ENCODE data around the gene LRCH4. TPM values are rescaled to one million over a fixed set of nuclear protein-coding genes. Genes with fewer than 3 reads are reported as not detected.
A peak's percentile ranks its signal among the peaks of the same experiment; 100 is the strongest.
"Not testable (repeated sequence)": the region's sequence is repeated elsewhere in the genome, so short reads cannot be mapped to it uniquely, and the experiment has no call there.

LRCH4 gene
- total and polyA plus RNA-seq, 5 donors, result 29.0 to 36.0 (median 33.4) TPM

DNA sequence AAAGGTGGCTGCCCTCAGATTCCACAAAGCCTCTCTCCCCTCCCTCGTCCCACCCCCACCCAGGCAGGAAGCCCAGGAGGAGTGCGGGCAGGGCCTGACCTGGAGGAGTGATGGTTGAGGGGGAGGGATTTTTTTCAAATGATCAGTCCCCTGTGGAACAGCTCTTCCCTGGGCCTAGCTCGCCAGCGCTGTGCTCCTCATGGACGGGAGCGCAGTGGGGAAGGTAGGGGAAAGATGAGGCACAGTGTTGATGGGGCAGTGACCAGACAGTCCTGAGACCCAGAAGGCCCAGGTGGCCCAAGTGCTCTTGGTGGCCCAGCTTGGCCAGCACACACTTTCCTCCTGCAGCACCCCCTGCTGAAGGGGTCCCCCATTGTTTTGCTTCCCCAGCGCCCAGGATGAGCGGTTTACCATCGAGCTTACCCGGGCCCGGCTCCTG, 20.8 kb downstream of the LRCH4 start:
- no peak for ATAC-seq
- H3K4me1 ChIP-seq (ENCODE audit: control insufficient read depth, insufficient read depth, low read length), result peaks cover 2% of the 10 kb centered on the region
- no peaks in the 10 kb centered on the region for H3K27me3 ChIP-seq (ENCODE audit: control insufficient read depth, insufficient read depth)
- DNase-seq, result peak in 1 of 3 donors; percentile 38
- intact Hi-C loops (cut with DNase I), result loop anchor here in 1 of 4 donors (10.0 kb wide), 1 partner anchor 120 kb away; no protein-coding TSS in a partner anchor
- no peak overlapping the region for H3K27ac ChIP-seq (ENCODE audit: low read length)
- H3K9me3 ChIP-seq (ENCODE audit: control insufficient read depth, low read length), result no peaks in the 10 kb centered on the region
- H3K4me3 ChIP-seq (ENCODE audit: low read length), result no peak overlapping the region
- WGBS, result 93% methylated on average over 11 of the region's 11 CpGs

DNA sequence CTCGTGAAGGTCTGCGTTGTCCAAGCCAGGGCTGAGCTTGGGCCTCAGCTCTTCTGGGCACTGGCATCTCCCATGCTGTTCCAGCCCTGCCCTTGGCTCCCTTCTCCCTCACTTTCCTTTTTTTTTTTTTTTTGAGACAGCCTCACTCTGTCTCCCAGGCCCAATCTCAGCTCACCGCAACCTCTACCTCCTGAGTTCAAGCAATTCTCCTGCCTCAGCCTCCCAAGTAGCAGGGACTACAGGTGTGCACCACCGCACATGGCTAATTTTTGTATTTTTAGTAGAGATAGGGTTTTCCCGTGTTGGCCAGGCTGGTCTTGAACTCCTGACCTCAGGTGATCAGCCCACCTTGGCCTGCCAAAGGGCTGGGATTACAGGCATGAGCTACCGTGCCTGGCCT, 21.5 kb downstream of the LRCH4 start:
- WGBS, result 85% methylated on average over 6 of the region's 6 CpGs
- not testable (repeated sequence) for H3K27ac ChIP-seq (ENCODE audit: low read length); H3K4me1 ChIP-seq (ENCODE audit: control insufficient read depth, insufficient read depth, low read length); H3K27me3 ChIP-seq (ENCODE audit: control insufficient read depth, insufficient read depth); H3K9me3 ChIP-seq (ENCODE audit: control insufficient read depth, low read length); DNase-seq; H3K4me3 ChIP-seq (ENCODE audit: low read length); ATAC-seq
- intact Hi-C loops (cut with DNase I), result loop anchor here (5.0 to 10.0 kb wide), 3 partner anchors 97 to 128 kb away; partner anchors contain the start of gene GIGYF1 (in 2 of the 4)

DNA sequence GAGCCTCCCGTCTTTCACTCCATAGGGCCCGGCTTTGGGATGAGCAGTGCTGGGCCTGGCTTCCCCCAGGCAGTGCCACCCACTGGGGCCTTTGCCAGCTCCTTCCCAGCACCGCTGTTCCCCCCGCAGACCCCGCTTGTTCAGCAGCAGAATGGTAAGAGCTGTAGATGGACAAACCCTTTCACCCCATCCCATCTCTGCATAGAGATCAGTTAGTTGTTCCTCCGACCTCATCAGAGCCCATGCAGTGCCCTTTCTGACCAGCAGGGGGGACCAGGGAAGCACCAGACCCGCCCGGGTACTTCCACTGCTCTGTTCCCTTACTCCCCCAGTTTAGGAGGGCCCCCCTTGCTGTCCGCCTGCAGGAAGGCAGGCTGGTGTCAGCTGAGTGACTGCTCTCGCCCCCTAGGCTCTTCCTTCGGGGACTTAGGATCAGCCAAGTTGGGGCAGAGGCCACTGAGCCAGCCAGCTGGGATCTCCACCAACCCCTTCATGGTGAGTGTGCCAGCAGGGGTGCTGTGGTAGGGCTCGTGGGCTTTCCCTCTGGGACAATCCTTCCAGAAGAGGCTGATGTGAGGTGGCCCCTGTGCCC, 22.0 kb downstream of the LRCH4 start:
- Histone ChIP-seq H3K4me3 (ENCODE audit: low read length) (no peak overlapping the region), H3K27me3 (ENCODE audit: control insufficient read depth, insufficient read depth) (no peaks in the 10 kb centered on the region), H3K9me3 (ENCODE audit: control insufficient read depth, low read length) (no peaks in the 10 kb centered on the region), H3K4me1 (ENCODE audit: control insufficient read depth, insufficient read depth, low read length) (no peaks in the 10 kb centered on the region), H3K27ac (ENCODE audit: low read length) (no peak overlapping the region)
- ATAC-seq (peak; percentile 45 to 68), DNase-seq (peak; percentile 80 to 93 (median 91))
- WGBS, result 34% methylated on average over 12 of the region's 12 CpGs
- intact Hi-C loops (cut with DNase I), result loop anchor here (5.0 to 10.0 kb wide), 3 partner anchors 97 to 128 kb away; partner anchors contain the start of gene GIGYF1 (in 2 of the 4)

DNA sequence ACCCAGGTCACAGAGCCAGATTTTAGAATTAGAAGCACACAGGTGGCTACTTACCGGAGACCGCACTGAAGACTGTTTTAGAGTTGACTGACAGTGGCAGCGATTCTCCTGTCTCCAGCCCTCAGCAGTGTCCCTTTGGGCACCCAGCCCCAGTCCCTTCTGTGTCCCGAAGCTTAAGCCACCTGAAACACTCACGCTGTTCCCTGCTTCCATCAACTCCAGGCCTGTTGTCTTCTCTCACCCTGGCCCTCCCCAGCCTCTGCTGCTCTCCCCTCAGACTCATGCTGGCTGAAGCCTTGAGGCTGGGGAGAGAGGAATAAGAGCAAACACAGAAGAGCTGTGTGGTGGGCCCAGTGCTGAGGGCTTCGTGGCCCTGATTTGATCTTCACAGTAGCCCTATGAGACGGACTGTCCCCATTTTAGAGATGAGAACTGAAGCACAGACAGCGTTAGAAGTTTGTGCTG, 22.8 kb downstream of the LRCH4 start:
- Histone ChIP-seq H3K27ac (ENCODE audit: low read length) (no peak overlapping the region), H3K4me3 (ENCODE audit: low read length) (no peak overlapping the region), H3K9me3 (ENCODE audit: control insufficient read depth, low read length) (no peaks in the 10 kb centered on the region), H3K4me1 (ENCODE audit: control insufficient read depth, insufficient read depth, low read length) (no peaks in the 10 kb centered on the region), H3K27me3 (ENCODE audit: control insufficient read depth, insufficient read depth) (no peaks in the 10 kb centered on the region)
- intact Hi-C loops (cut with DNase I), result loop anchor here (5.0 to 10.0 kb wide), 3 partner anchors 96 to 129 kb away; partner anchors contain the start of gene GIGYF1 (in 2 of the 4)
- ATAC-seq (no peak), DNase-seq (no peak)
- WGBS, result 92% methylated on average over 8 of the region's 8 CpGs

DNA sequence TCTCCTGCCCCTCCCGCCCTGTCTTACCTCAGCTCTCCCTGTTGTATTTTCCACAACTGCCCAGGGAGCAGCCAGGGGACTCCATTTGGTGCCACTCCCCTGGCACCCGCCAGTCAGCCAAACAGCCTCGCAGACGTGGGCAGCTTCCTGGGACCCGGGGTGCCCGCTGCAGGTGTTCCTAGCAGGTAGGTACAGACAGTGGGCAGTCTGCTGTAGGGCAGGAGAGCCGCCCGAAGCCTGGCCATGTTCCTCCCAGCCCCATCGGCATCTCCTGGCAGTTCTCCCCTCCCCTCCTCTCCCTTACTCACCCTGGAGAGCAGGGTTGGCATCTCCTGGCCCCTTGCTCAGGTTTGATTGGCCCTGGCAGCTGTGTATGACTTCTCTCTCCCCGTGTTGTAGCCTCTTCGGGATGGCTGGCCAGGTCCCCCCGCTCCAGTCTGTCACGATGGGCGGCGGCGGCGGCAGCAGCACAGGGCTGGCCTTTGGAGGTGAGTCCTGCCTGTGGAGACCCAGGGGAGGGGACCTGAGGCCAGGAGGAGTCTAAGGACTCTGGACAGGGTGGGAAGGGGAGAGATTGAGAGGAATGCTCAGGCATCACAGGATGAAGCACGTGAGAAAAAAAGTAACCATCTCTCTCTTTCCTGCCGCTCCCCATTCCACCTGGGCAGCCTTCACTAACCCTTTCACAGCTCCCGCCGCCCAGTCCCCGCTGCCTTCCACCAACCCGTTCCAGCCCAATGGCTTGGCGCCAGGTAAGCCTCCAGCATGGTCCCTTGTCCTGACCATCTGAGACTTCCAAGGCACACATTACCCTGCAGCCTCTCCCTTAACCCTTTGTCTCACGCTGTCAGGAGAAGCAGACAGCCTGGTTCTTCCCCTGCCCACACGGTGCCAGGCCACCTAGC, 23.5 kb downstream of the LRCH4 start:
- H3K4me1 ChIP-seq (ENCODE audit: control insufficient read depth, insufficient read depth, low read length), result no peaks in the 10 kb centered on the region
- H3K27me3 ChIP-seq (ENCODE audit: control insufficient read depth, insufficient read depth), result no peaks in the 10 kb centered on the region
- H3K4me3 ChIP-seq (ENCODE audit: low read length), result no peak overlapping the region
- ATAC-seq (no peak), DNase-seq (no peak)
- WGBS, result 89% methylated on average over 26 of the region's 26 CpGs
- no peaks in the 10 kb centered on the region for H3K9me3 ChIP-seq (ENCODE audit: control insufficient read depth, low read length)
- no peak overlapping the region for H3K27ac ChIP-seq (ENCODE audit: low read length)
- intact Hi-C loops (cut with DNase I), result loop anchor here (5.0 to 10.0 kb wide), 3 partner anchors 95 to 130 kb away; partner anchors contain the start of gene GIGYF1 (in 2 of the 4)

DNA sequence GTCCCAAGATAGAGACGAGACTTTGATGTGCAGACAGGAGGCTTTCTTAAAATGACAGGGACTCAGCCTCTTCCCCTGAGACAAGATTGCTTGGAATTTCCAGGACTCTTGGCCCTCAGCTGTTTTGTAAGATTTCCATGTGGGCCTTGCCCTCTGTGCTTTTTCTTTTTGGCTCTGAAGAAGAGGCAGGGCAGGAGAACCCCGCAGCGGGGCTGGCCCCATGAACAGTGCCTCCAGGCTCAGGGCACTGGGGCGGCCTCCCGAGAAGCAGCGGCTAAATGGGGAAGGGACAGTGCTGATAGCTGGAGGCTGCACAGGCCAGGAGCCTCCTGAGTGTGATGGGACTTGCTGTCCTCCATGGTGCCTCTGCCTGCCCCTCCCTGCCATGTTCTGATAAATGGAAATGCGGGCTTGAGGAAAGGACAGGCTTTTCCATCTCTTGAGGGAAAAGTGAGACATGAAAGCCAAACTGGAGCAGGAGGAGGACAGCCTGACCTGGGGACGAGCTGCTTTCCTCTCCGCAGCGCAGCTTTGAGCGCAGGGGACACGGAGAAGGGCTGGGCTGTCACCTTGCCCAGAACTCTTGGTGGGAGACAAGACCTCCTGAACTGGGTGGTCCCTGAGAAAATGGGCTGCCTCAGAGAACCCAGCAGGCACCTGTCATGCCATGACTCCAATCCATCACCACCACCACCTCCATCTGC, 24.3 kb downstream of the LRCH4 start:
- ATAC-seq (no peak), DNase-seq (no peak)
- intact Hi-C loops (cut with DNase I), result loop anchor here (5.0 to 10.0 kb wide), 3 partner anchors 94 to 131 kb away; partner anchors contain the start of gene GIGYF1 (in 2 of the 4)
- no peak overlapping the region for H3K4me3 ChIP-seq (ENCODE audit: low read length)
- no peaks in the 10 kb centered on the region for H3K27me3 ChIP-seq (ENCODE audit: control insufficient read depth, insufficient read depth)
- no peak overlapping the region for H3K27ac ChIP-seq (ENCODE audit: low read length)
- H3K4me1 ChIP-seq (ENCODE audit: control insufficient read depth, insufficient read depth, low read length), result no peaks in the 10 kb centered on the region
- no peaks in the 10 kb centered on the region for H3K9me3 ChIP-seq (ENCODE audit: control insufficient read depth, low read length)
- 92% methylated on average over 12 of the region's 12 CpGs for WGBS

DNA sequence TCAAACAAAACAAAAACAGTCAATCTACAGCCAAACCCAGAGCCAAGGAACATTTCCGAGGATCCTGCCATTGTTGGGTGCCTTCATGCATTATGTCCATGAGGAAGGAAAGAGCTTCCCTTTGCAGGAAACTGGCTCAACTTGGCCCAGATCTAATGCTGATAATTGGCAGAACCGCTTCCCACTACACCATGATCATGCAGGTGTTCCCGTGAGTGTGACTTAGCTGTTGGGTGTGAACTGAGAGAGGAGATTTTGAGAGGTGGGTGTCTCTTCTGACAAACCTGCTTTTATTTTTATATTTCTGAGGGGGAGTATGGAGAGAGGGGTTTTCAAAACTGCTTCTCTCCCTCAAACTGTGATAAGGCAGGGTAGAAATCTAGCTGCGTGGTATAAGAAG, 26.8 kb downstream of the LRCH4 start:
- Histone ChIP-seq H3K27ac (ENCODE audit: low read length) (no peak overlapping the region), H3K4me3 (ENCODE audit: low read length) (no peak overlapping the region), H3K4me1 (ENCODE audit: control insufficient read depth, insufficient read depth, low read length) (no peaks in the 10 kb centered on the region), H3K27me3 (ENCODE audit: control insufficient read depth, insufficient read depth) (no peaks in the 10 kb centered on the region), H3K9me3 (ENCODE audit: control insufficient read depth, low read length) (no peaks in the 10 kb centered on the region)
- intact Hi-C loops (cut with DNase I), result loop anchor here in 3 of 4 donors (5.0 kb wide), 3 partner anchors 77 to 92 kb away; partner anchors contain the start of gene NYAP1 (in 1 of the 3)
- ATAC-seq, result no peak
- WGBS, result 75% methylated on average over 4 of the region's 4 CpGs
- DNase-seq, result no peak

DNA sequence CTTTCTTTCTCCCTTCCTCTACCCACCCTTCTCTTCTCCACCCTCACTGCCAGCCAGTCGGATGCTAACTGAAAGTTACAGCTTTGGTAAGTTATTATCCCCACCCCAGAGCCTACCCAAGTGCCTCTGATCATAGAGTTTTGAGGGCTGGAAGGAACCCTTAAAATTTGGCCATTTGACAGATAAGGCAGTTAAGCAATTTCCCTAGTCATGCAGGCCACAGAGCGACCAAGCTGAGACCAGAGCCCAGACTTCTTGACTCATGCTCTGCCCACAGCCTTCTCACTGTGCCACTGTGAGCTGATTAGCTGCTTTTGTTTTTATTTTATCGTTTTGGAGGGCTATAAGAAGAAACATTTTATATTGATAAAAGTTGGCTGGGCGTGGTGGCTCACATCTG, 29.4 kb downstream of the LRCH4 start:
- ATAC-seq, result no peak
- intact Hi-C loops (cut with DNase I), result loop anchor here in 3 of 4 donors (5.0 kb wide), 3 partner anchors 74 to 89 kb away; partner anchors contain the start of gene NYAP1 (in 1 of the 3)
- WGBS, result 67% methylated on average over 4 of the region's 4 CpGs

DNA sequence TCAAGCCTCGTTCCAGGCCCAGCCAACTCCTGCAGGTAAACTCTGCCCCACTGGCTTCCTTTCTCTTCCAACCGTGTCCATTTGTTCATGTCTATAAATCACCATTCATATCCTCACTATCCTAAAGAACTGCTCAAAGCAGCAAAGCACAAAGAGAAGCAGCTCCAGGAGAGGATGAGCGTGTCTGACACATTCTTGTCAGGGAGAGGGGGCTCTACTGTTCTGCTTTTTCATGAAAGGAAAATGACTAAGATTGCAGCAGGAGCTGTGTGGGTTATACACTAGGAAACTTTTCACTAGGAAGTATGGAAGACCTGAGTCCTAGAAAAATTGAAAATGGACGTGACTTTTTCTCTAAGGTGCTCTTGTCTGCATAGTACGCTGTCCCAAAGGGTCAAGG, 30.2 kb downstream of the LRCH4 start:
- no peaks in the 10 kb centered on the region for H3K27me3 ChIP-seq (ENCODE audit: control insufficient read depth, insufficient read depth)
- intact Hi-C loops (cut with DNase I), result loop anchor here in 3 of 4 donors (5.0 kb wide), 3 partner anchors 73 to 88 kb away; partner anchors contain the start of gene NYAP1 (in 1 of the 3)
- H3K4me1 ChIP-seq (ENCODE audit: control insufficient read depth, insufficient read depth, low read length), result no peaks in the 10 kb centered on the region
- DNase-seq (no peak), ATAC-seq (no peak)
- H3K4me3 ChIP-seq (ENCODE audit: low read length), result no peak overlapping the region
- H3K9me3 ChIP-seq (ENCODE audit: control insufficient read depth, low read length), result no peaks in the 10 kb centered on the region
- H3K27ac ChIP-seq (ENCODE audit: low read length), result no peak overlapping the region
- WGBS, result 88% methylated on average over 5 of the region's 5 CpGs

More for the DNA sequence above, 29.4 kb downstream of the LRCH4 start:
- no peaks in the 10 kb centered on the region for H3K27me3 ChIP-seq (ENCODE audit: control insufficient read depth, insufficient read depth)
- DNase-seq, result no peak
- H3K27ac ChIP-seq (ENCODE audit: low read length), result no peak overlapping the region
- H3K4me3 ChIP-seq (ENCODE audit: low read length), result no peak overlapping the region
- H3K9me3 ChIP-seq (ENCODE audit: control insufficient read depth, low read length), result no peaks in the 10 kb centered on the region
- H3K4me1 ChIP-seq (ENCODE audit: control insufficient read depth, insufficient read depth, low read length), result no peaks in the 10 kb centered on the region

DNA sequence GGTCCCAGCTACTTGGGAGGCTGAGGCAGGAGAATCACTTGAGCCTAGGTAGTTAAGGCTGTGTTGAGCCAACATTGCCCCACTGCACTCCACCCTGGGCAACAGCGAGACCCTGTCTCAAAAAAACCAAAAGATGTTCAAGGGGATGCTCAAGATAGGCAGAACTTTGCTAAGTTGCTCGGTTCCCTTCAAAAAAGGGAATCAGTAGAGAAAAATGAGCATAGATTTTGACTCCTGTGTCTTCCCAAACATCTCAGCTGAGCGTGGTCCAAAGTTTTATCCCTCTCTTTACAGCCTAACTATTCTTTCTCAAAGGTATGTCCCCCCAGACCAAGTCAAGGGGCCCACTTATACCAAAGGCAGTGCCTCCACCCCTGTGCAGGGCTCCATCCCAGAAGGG, 32.9 kb downstream of the LRCH4 start:
- Histone ChIP-seq H3K9me3 (ENCODE audit: control insufficient read depth, low read length) (no peaks in the 10 kb centered on the region), H3K4me3 (ENCODE audit: low read length) (no peak overlapping the region), H3K27me3 (ENCODE audit: control insufficient read depth, insufficient read depth) (no peaks in the 10 kb centered on the region), H3K4me1 (ENCODE audit: control insufficient read depth, insufficient read depth, low read length) (peaks cover 8% of the 10 kb centered on the region), H3K27ac (ENCODE audit: low read length) (no peak overlapping the region)
- ATAC-seq (no peak), DNase-seq (no peak)
- intact Hi-C loops (cut with DNase I), result no loop called here
- over 99% methylated on average over 3 of the region's 3 CpGs for WGBS

All from right cardiac atrium (tissue), 5 donors.